ENCODE measurements around the gene CRISP1.

CRISP1 gene

DNA sequence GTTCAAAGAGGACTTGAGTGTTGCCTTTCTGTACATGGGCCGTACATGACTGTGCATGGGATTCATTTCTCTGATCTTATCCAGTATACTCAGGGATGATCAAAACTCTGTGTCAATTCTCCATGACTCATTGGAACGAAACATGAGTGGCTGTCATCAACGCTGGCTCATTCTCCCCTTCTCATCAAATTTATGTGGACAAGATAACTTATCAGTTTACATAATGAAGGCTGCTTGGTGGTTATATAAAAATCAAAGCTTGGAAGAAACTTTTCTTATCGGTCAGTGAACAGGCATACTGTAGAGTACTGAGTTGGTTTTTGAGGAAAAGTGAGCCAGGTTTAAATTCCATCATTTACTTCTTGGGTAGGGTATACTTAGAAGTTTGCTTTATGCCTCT lies 24.9 kb downstream of the CRISP1 start:
- no peak for DNase-seq (ENCODE audit: low read depth)
- TF ChIP-seq CTCF (conservative IDR thresholded peaks at IDR 0.05; ENCODE audit: low read length), result no peak
- H3K4me3 ChIP-seq (ENCODE audit: low read length), result no peak overlapping the region

DNA sequence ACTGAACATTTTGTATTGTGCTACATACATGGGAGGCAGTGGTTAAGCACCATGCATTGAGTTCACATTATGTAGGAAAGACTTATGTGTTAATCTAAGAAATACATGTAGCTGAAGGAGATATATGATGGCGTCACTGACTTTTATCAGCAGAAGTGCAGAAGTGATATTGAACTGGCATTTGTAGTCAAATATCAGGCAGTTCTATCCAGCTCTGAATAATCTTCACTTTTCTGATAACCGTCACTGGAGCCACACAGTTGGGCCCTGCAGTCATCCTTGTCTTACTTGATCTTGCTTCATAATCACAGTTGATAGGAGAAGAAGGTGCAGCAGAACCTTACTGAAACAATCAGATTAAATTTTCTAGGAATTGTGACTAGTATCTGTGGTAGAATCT lies 26.4 kb downstream of the CRISP1 start:
- no peak for TF ChIP-seq CTCF (conservative IDR thresholded peaks at IDR 0.05; ENCODE audit: low read length)
- DNase-seq (ENCODE audit: low read depth), result no peak

GRCh38 chr6:49839162-49839561 lies 27.2 kb downstream of the CRISP1 start:
- no peak overlapping the region for H3K4me3 ChIP-seq (ENCODE audit: low read length)
- no peak for DNase-seq (ENCODE audit: low read depth)
- TF ChIP-seq CTCF (conservative IDR thresholded peaks at IDR 0.05; ENCODE audit: low read length), result no peak

More for the DNA sequence above, 26.4 kb downstream of the CRISP1 start:
- no peak overlapping the region for H3K4me3 ChIP-seq (ENCODE audit: low read length)

- no peak overlapping the region for H3K4me3 ChIP-seq (ENCODE audit: low read length)
- DNase-seq (ENCODE audit: low read depth), result no peak
- no peak for TF ChIP-seq CTCF (conservative IDR thresholded peaks at IDR 0.05; ENCODE audit: low read length)
These were observed 31.2 kb downstream of the CRISP1 start for GRCh38 chr6:49835140-49835539.

GRCh38 chr6:49833386-49833785 lies 32.9 kb downstream of the CRISP1 start:
- no peak overlapping the region for H3K4me3 ChIP-seq (ENCODE audit: low read length)
- TF ChIP-seq CTCF (conservative IDR thresholded peaks at IDR 0.05; ENCODE audit: low read length), result no peak
- DNase-seq (ENCODE audit: low read depth), result no peak

DNA sequence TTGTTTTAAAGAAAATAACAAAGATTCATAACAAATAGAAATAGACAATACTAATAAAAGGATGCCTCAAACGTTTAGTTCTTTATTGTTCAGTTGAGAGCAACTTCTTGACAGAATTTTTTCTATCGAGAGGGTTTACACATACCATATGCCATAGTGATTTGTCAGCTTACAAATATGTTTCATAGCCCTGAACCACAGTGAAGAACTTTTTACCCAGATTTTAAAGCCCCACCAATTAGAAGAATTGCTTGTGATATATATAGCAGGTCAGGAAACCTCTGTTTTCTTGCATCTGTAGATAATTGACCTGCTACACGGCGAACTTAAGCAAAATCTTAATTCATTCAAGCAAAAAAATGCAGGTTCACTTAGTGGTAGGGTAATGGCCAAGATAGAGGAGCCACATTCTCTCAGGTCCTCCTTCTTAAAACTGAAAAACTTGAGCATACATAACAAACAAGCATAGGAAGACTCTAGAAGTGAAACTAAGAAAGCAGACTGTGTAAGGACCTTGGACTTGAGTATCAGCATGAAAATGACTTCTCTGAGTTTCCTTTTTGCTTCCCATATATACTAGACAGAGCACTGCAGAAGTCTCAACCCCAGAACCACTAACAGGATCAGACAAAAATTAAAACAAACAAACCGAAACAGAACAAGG lies 39.5 kb downstream of the CRISP1 start:
- DNase-seq (ENCODE audit: low read depth), result no peak

More for the DNA sequence above, 39.5 kb downstream of the CRISP1 start:
- TF ChIP-seq CTCF (conservative IDR thresholded peaks at IDR 0.05; ENCODE audit: low read length), result no peak
- no peak overlapping the region for H3K4me3 ChIP-seq (ENCODE audit: low read length)
